KBM-7 (cell line): Measurements from ENCODE around the gene MRPL1.
"Not testable (repeated sequence)": the region's sequence is repeated elsewhere in the genome, so short reads cannot be mapped to it uniquely, and the experiment has no call there.

Experiments
- DNase-seq: peaks from one replicate; pipeline ENCODE4 v3.0.0-alpha.2; 2015
- in situ Hi-C: fragments of 300-500 bp; cut with MboI; formaldehyde crosslinking; loops from 2 replicates; pipeline ENCODE4 v1.14.3; 2020; ENCODE audit warnings: low sequenced_read_pairs, low pct_unique_long_range_greater_than_20kb, mixed read lengths

The MRPL1 gene

GRCh38 chr4:77956917-77957316 is 94.3 kb downstream of the MRPL1 start:
- in situ Hi-C loops = no loop called here

GRCh38 chr4:77958897-77959296 is 96.3 kb downstream of the MRPL1 start:
- no peak for DNase-seq
- in situ Hi-C loops = no loop called here

More at GRCh38 chr4:77956917-77957316, 94.3 kb downstream of the MRPL1 start:
- no peak for DNase-seq

GRCh38 chr4:77959566-77960338 is 97.1 kb downstream of the MRPL1 start:
- in situ Hi-C loops = no loop called here
- DNase-seq = peak; percentile 46

DNA sequence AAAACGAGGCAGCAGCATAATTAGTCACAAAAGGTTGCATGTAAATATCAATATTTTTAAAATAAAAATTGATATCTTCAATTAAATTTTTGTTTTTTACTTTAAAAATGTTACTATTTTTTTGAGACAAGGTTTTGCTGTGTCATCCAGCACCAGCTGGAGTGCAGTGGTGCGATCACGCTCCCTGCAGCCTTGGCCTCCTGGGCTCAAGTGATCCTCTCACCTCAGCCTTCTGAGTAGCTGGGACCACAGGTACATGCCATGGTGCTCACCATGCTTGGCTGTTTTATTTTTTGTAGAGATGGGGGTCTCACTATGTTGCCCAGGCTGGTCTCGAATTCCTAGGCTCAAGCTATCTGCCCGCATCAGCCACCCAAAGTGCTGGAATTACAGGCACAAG is 97.7 kb downstream of the MRPL1 start:
- DNase-seq = no peak
- in situ Hi-C loops = no loop called here

GRCh38 chr4:77963004-77963403 is 100.4 kb downstream of the MRPL1 start:
- in situ Hi-C loops = no loop called here
- DNase-seq = no peak

GRCh38 chr4:77973657-77974056 is 111.0 kb downstream of the MRPL1 start:
- in situ Hi-C loops, DNase-seq: not testable (repeated sequence)

DNA sequence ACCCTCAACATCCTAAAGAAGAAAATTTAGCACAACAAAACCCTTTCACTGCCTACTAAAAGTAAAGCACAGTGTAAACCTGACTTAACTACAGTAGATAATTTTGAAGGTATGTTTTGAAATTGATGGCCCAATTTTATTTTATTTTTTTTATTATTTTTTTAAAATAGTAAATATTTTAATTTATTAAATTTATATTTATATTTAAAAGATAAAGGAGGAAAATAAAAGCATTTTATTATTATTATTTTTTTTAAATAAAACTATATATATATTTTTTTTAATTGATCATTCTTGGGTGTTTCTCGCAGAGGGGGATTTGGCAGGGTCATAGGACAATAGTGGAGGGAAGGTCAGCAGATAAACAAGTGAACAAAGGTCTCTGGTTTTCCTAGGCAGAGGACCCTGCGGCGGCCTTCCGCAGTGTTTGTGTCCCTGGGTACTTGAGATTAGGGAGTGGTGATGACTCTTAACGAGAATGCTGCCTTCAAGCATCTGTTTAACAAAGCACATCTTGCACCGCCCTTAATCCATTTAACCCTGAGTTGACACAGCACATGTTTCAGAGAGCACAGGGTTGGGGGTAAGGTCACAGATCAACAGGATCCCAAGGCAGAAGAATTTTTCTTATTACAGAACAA is 120.4 kb downstream of the MRPL1 start:
- DNase-seq, in situ Hi-C loops: not testable (repeated sequence)

GRCh38 chr4:77983612-77984311 is 121.1 kb downstream of the MRPL1 start:
- in situ Hi-C loops = not testable (repeated sequence)

GRCh38 chr4:77989968-77990367 is 127.3 kb downstream of the MRPL1 start:
- in situ Hi-C loops = no loop called here
- DNase-seq = no peak

More at GRCh38 chr4:77983612-77984311, 121.1 kb downstream of the MRPL1 start:
- not testable (repeated sequence) for DNase-seq

GRCh38 chr4:77990456-77990855 is 127.8 kb downstream of the MRPL1 start:
- DNase-seq = no peak
- in situ Hi-C loops = no loop called here

DNA sequence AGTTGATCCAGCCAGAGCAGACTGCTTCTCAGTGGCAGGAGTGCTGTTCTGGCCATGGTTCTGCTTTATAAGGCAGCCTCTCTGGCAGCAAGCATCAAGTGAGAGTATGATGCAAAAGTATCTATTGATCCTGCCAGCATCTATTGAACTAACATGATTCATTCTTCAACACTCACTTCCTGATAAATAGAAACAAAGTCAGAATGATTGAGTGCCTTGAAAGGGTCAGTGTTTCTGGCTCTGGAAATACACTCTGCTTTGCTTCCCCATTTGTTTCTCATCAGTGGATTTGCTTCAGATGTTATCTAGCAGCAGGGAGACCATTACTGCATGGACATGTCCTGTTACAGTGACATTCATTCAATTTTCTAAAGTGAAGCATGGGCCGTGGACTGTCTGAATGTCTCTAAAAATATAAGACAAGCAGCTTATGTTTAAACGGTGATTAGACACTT is 128.3 kb downstream of the MRPL1 start:
- in situ Hi-C loops = no loop called here
- DNase-seq = no peak

DNA sequence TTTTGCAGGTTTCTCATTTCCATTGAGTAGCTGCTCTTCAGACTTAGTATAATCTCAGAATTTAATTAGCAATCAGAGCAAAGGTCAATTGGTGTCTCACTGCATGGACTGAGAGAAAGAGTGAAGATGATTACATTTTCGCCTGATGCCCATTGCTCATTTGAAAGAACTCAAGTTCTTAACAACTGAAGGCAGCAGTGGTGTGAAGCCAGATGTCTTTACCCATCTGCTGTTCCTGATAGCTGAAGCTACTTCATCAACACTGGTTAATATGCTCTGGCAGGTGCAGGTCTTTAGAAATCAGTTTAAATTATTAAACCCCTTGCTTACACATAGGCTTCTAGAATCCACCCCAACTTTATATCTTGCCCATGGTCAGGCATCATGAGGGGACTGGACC is 130.0 kb downstream of the MRPL1 start:
- in situ Hi-C loops = no loop called here
- no peak for DNase-seq

DNA sequence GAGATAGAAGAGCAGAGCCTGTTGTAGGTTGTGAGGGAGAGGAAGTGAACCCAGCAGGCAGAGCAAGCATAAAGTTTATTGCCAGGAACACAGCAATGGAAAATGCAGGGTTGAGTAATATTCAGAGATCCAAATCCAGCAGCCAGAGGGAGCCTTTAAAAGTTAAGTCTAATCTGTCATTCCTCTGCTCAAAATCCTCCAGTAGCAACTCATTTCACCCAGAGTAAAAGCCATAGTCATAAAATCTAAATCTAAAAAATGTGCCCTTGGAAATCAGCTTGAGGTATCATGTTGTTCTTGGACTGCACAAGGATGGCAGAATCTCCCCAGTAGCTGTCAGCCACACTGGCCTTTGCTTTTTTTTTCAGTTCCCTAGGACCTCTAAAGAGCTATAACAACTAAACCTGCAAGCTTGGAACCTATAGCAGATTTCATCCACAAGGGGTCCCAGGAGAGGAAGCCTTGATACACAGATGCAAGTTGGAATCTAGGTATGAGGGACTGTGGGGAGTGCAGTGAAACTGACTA is 131.6 kb downstream of the MRPL1 start:
- peak; percentile 68 for DNase-seq
- in situ Hi-C loops = no loop called here

DNA sequence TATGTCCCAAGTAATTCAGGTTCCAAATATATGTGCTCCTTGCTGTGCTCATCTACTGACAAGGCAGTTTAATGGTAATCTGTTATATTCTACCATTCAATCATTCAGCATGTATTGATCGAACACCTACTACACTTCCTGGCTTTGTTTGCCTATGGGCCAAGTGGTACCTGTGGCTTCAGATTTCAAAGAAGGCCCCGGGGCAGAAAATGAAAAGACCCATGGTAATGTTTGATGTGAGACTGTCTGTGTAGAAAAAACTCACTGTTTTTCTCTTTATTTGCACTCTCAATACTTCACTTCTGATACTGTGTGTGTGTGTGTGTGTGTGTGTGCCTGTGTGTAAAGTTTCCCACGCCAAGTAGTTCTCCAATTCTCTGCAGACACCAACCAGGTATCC is 133.4 kb downstream of the MRPL1 start:
- in situ Hi-C loops = no loop called here

GRCh38 chr4:78001531-78001930 is 138.9 kb downstream of the MRPL1 start:
- in situ Hi-C loops = no loop called here
- DNase-seq = no peak

More for the DNA sequence above, 133.4 kb downstream of the MRPL1 start:
- DNase-seq = no peak

- in situ Hi-C loops = no loop called here
- DNase-seq = no peak
Measured at GRCh38 chr4:78002260-78002659, 139.6 kb downstream of the MRPL1 start.
